ENCODE results near the gene EFCAB6.

EFCAB6 gene

DNA sequence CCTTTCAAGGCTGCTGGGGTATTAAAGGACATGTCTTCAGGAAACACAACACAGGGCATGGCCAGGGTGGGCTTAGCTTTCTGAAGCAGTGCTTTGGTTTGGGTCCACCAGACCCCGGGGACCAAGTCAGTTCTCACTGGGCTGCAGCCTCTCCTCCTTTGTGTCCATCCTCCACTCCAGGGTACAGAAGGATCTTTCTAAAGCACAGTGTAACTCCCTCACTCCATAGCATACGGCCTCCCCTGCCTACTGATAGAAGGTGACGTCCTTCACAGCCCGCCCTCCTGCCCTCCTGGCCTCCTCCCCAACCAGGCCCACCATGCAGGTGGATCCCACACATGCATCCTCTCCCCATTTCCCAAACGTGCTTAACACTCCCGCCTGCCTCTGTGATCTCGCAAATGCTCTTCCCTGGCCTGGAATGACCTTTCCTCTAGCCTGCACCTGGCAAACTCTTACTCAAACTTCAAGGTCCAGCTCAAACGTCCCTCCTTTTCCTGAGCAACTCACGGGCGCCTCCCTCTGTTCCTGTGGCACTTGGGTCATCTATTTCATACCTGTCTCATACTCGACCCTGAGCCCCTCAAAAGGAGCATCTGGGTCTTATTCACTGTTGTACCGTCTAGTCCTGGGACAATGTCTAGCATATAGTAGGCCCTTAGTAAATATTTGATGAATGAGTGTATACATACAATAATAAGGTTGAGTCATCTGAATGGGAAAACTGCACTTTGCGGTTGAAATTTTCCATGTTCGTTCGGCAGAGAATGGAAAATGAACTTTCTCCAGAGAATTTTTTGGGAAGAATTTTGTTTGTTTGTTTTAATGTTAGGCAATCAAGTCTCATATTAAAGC lies 187.7 kb downstream of the EFCAB6 start:
- POLR2A ChIA-PET, result no interaction called here
- TF ChIP-seq, protein P1, sequence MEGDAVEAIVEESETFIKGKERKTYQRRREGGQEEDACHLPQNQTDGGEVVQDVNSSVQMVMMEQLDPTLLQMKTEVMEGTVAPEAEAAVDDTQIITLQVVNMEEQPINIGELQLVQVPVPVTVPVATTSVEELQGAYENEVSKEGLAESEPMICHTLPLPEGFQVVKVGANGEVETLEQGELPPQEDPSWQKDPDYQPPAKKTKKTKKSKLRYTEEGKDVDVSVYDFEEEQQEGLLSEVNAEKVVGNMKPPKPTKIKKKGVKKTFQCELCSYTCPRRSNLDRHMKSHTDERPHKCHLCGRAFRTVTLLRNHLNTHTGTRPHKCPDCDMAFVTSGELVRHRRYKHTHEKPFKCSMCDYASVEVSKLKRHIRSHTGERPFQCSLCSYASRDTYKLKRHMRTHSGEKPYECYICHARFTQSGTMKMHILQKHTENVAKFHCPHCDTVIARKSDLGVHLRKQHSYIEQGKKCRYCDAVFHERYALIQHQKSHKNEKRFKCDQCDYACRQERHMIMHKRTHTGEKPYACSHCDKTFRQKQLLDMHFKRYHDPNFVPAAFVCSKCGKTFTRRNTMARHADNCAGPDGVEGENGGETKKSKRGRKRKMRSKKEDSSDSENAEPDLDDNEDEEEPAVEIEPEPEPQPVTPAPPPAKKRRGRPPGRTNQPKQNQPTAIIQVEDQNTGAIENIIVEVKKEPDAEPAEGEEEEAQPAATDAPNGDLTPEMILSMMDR (IDR thresholded peaks at IDR 0.05; ENCODE audit: insufficient read depth, low read length, missing control alignments), result no peak
- no peak overlapping the region for H3K4me3 ChIP-seq (ENCODE audit: low read depth, low read length)
- CTCF ChIA-PET, result no interaction called here
- no peak for DNase-seq (ENCODE audit: low read depth, low spot score)

DNA sequence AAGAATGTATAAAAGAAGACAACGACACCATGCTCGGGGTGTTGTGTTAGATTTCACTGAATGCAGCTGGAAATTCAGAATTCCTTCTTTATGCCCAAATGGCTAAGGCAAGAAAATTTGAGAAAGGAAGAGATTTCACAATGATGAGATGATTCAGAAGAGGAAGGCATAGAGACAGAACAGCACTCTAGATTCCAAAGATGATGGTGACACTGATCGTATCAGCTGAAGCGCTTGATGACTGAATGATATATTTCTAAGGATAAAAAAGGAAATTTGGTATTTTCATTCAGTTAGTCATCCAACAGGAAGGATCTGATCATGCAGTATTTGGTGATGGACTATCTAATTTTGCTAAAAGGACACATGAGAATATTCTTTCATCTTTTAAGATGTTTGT lies 189.2 kb downstream of the EFCAB6 start:
- TF ChIP-seq, protein P1 (IDR thresholded peaks at IDR 0.05; ENCODE audit: insufficient read depth, low read length, missing control alignments), result no peak
- no peak for DNase-seq (ENCODE audit: low read depth, low spot score)
- H3K4me3 ChIP-seq (ENCODE audit: low read depth, low read length), result no peak overlapping the region
- ChIA-PET CTCF (no interaction called here), POLR2A (no interaction called here)

DNA sequence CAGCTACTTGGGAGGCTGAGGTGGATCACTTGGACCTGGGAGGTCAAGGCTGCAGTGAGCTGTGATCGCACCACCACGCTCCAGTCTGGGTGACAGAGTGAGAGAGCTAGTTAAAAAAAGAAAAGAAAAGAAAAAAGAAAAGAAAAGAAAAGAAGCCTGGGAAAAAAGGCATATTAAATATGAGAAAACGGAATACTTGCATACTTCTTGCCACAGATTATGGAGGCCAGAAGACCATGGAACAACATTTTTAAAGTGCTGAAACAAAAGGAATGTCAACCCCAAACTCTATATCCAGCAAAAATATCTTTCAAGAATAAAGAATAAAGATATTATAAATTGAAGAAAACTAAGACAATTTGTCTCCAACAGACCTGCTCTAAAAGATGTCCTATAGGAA lies 191.9 kb downstream of the EFCAB6 start:
- DNase-seq (ENCODE audit: low read depth, low spot score), result no peak
- ChIA-PET CTCF (no interaction called here), POLR2A (no interaction called here)
- TF ChIP-seq, protein P1 (IDR thresholded peaks at IDR 0.05; ENCODE audit: insufficient read depth, low read length, missing control alignments), result no peak
- no peak overlapping the region for H3K4me3 ChIP-seq (ENCODE audit: low read depth, low read length)

DNA sequence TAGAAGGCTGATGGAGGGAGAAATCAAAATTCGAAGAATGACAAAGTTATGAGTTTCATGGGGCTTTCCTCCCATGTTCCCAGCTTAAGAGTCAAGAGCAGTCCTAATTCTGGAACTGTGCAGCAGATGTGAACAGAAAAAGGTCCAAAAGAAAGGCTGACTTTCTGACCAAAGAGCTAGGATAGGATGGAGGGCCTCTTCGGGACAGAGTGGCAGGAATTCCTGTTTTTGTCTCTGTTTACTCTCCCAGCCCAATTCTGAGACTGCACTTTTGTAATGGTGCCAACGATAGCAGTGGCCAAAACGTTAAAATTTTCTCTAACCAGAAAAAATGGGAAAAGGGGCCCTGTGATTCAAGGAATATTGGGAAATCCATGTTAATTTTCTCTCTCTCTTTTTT lies 193.6 kb downstream of the EFCAB6 start:
- no peak overlapping the region for H3K4me3 ChIP-seq (ENCODE audit: low read depth, low read length)
- ChIA-PET POLR2A (no interaction called here), CTCF (no interaction called here)
- no peak for DNase-seq (ENCODE audit: low read depth, low spot score)
- TF ChIP-seq, protein P1 (IDR thresholded peaks at IDR 0.05; ENCODE audit: insufficient read depth, low read length, missing control alignments), result no peak

DNA sequence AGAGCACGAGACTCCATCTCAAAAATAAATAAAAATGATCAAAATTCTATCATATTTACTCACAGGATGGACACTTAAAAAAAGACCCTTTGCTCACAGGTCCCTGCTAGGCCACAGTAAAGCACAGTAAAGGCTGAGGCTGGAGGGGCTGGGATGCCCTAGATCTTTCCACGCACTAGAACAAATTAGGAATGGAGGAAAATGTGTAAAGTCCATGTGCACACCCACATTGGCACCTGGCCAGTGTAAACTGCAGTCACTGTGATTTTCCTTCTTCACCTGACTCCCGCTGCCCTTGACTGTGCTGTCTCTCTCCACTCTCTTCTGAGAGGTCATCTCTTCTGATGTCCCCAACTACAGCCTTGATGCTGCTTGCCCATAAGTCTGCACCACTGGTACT lies 195.5 kb downstream of the EFCAB6 start:
- CTCF ChIA-PET, result no interaction called here
- TF ChIP-seq, protein P1 (IDR thresholded peaks at IDR 0.05; ENCODE audit: insufficient read depth, low read length, missing control alignments), result no peak
- POLR2A ChIA-PET, result no interaction called here
- no peak overlapping the region for H3K4me3 ChIP-seq (ENCODE audit: low read depth, low read length)
- no peak for DNase-seq (ENCODE audit: low read depth, low spot score)

DNA sequence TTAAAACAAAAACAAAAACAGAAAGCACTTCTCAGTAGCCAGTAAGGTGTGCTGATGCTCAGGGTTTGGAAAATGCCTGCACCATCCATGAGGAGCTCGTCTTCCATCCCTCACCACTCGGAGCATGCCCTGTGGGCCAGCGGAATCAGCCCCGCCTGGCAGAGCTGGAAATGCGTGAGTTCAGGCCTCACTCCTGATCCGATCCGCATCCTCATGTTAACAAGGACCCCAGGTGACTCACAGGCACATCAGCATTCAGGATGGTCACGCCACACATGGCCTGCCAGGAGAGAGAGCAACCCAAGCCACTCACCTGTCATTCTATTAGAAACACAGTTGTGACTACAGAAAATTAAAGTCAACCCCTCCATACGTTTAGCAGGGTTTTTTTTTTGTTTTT lies 211.8 kb downstream of the EFCAB6 start:
- TF ChIP-seq, protein P1 (IDR thresholded peaks at IDR 0.05; ENCODE audit: insufficient read depth, low read length, missing control alignments), result no peak
- no peak overlapping the region for H3K4me3 ChIP-seq (ENCODE audit: low read depth, low read length)
- POLR2A ChIA-PET, result no interaction called here
- DNase-seq (ENCODE audit: low read depth, low spot score), result no peak
- CTCF ChIA-PET, result no interaction called here

Measured in AG04449 (cell line).